HCT116 (cell line): ENCODE measurements around the gene SERTAD1.

Experiments
- ELF1 ChIP-seq: IDR thresholded peaks from 2 replicates; pipeline ENCODE4 v1.6.1; 2012; ENCODE audit warnings: low read depth, borderline replicate concordance
- EZH2 ChIP-seq: fragments of 200-600 bp; sonication (generic); IDR thresholded peaks from 2 replicates; pipeline ENCODE4 v1.6.1; 2017; ENCODE audit warnings: antibody characterized with exemption, mixed run types
- FOSL1 ChIP-seq: IDR thresholded peaks from 2 replicates; pipeline ENCODE4 v1.6.1; 2012; ENCODE audit warnings: low read depth
- JUND ChIP-seq: IDR thresholded peaks from 2 replicates; pipeline ENCODE4 v1.6.1; 2012
- MAX ChIP-seq: IDR thresholded peaks from 2 replicates; pipeline ENCODE4 v1.6.1; 2012
- POLR2A ChIP-seq: IDR thresholded peaks from 2 replicates; pipeline ENCODE4 v1.7.0; 2011; ENCODE audit warnings: borderline replicate concordance; ENCODE audit not compliant: insufficient read depth, insufficient read length; ENCODE audit errors: extremely low read depth
- POLR2AphosphoS5 ChIP-seq: IDR thresholded peaks from 2 replicates; pipeline ENCODE4 v1.6.1; 2011; ENCODE audit warnings: mild to moderate bottlenecking, low read depth, low read length, moderate library complexity
- RAD21 ChIP-seq: IDR thresholded peaks from 2 replicates; pipeline ENCODE4 v1.6.1; 2012; ENCODE audit warnings: low read depth, mild to moderate bottlenecking
- REST ChIP-seq: IDR thresholded peaks from 2 replicates; pipeline ENCODE4 v1.6.1; 2012; ENCODE audit warnings: low read depth
- SP1 ChIP-seq: IDR thresholded peaks from 2 replicates; pipeline ENCODE4 v1.6.1; 2012; ENCODE audit warnings: low read depth
- ZFX ChIP-seq: fragments of 450-650 bp; IDR thresholded peaks from 2 replicates; pipeline ENCODE4 v1.6.1; 2017
- ZNF274 ChIP-seq: fragments of 200-500 bp; sonication (Bioruptor generic); IDR thresholded peaks from 2 replicates; pipeline ENCODE4 v1.6.1; 2014; ENCODE audit warnings: mild to moderate bottlenecking, low read depth, low read length, inconsistent platforms
- TF ChIP-seq, protein P1 (sequence below), 3 experiments: fragments of 200-600 bp in 1 of 3; sonication (generic) in 1 of 3; IDR thresholded peaks in 2 of 3; conservative IDR thresholded peaks in 1 of 3; 2 replicates each; pipeline ENCODE4 v1.5.1; 2012 to 2017; ENCODE audit warnings: low read depth in 2 of 3, low read length in 2 of 3, antibody characterized with exemption in 1 of 3, borderline replicate concordance in 1 of 3, control low read depth in 1 of 3, mild to moderate bottlenecking in 1 of 3, mixed read lengths in 1 of 3, mixed run types in 1 of 3, moderate library complexity in 1 of 3; ENCODE audit not compliant: insufficient read depth in 1 of 3

GRCh38 chr19:40414542-40415535 is 11.0 kb downstream of the SERTAD1 start:
- TF ChIP-seq, protein P1, sequence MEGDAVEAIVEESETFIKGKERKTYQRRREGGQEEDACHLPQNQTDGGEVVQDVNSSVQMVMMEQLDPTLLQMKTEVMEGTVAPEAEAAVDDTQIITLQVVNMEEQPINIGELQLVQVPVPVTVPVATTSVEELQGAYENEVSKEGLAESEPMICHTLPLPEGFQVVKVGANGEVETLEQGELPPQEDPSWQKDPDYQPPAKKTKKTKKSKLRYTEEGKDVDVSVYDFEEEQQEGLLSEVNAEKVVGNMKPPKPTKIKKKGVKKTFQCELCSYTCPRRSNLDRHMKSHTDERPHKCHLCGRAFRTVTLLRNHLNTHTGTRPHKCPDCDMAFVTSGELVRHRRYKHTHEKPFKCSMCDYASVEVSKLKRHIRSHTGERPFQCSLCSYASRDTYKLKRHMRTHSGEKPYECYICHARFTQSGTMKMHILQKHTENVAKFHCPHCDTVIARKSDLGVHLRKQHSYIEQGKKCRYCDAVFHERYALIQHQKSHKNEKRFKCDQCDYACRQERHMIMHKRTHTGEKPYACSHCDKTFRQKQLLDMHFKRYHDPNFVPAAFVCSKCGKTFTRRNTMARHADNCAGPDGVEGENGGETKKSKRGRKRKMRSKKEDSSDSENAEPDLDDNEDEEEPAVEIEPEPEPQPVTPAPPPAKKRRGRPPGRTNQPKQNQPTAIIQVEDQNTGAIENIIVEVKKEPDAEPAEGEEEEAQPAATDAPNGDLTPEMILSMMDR (IDR thresholded peaks at IDR 0.05 in 2 of 3, conservative IDR thresholded peaks at IDR 0.05 in 1 of 3; ENCODE audit: borderline replicate concordance in 1 of 3, insufficient read depth in 1 of 3, low read depth in 2 of 3, low read length in 2 of 3): no peak
- TF ChIP-seq MAX (no peak), POLR2A (no peak), SP1 (no peak), POLR2AphosphoS5 (no peak), REST (no peak), RAD21 (no peak), ZFX (no peak), ZNF274 (no peak), EZH2 (no peak), FOSL1 (no peak), JUND (no peak), ELF1 (no peak)
